ENCODE measurements around the gene CELA2A. TPM values are rescaled to one million over a fixed set of nuclear protein-coding genes. Genes with fewer than 3 reads are reported as not detected.

The CELA2A gene
- total RNA-seq, 1 experiment from 2014 or later: 0.72 TPM

DNA sequence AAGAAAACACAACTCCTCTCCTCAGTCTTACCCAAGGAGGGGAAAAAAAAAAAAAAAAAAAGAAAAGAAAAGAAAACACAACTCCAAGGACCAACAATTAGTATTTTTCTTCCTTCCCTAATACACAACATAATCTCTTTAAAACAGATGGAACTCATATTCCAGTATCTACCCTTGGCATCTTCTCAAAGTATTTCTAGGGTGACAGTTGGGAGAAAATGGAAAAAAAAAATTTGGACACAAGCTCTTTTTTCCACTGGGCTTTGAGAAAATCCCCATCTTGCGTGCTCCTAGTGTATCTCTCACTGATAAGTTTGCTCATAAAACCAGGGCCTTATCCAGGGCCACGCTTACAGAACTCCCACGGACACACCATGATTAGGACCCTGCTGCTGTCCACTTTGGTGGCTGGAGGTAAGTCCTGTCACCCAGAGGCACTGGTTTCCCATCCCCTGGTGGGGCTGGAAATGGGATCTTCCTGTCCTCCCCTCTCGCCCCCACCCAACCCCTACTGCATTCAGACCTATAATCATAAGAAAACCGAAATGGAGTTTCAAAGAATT lies 19.3 kb downstream of the CELA2A start, which contains the start of gene CELA2B:
Gene CELA2B, plus strand, starts transcription at position 353 of the 563 bp plus-strand sequence. Its CDS starts 22 bp downstream, at position 375.
- Histone ChIP-seq H3K4me1 (ENCODE audit: control insufficient read depth, insufficient read depth, low read length) (no peaks in the 10 kb centered on the region), H3K4me3 (ENCODE audit: low read depth in 2 of 2, low read length in 2 of 2) (no peak within 1 kb of the TSS), H3K36me3 (ENCODE audit: control insufficient read depth, insufficient read depth, low read length) (no peaks in the 10 kb centered on the region), H3K9me3 (ENCODE audit: control insufficient read depth, insufficient read depth, low read depth, low read length) (no peaks in the 10 kb centered on the region), H3K27ac (ENCODE audit: low read length) (no peak within 1 kb of the TSS), H3K27me3 (ENCODE audit: control insufficient read depth, insufficient read depth, low read length) (no peaks in the 10 kb centered on the region)
- POLR2A ChIA-PET: no interaction called here
- no peak for TF ChIP-seq REST (IDR thresholded peaks at IDR 0.05; ENCODE audit: insufficient read depth in 1 of 2, low read depth in 2 of 2, low read length in 1 of 2)
- TF ChIP-seq TCF7L2 (IDR thresholded peaks at IDR 0.05; ENCODE audit: low read depth, low read length): no peak
- TF ChIP-seq CTCF (IDR thresholded peaks at IDR 0.05): no peak
- TF ChIP-seq POLR2AphosphoS5 (IDR thresholded peaks at IDR 0.05; ENCODE audit: low read depth, low read length): no peak
- no peak for TF ChIP-seq SIN3A (IDR thresholded peaks at IDR 0.05; ENCODE audit: borderline replicate concordance, insufficient read depth, low read depth, low read length)
- CTCF ChIA-PET: no interaction called here
- BruUV-seq (replicated peaks): no TSS peak
- intact Hi-C loops (cut with micrococcal nuclease; ENCODE audit: unreplicated experiment): no loop called here
- DNase-seq (ENCODE audit: low read depth, low spot score): no peak
- in situ Hi-C loops (cut with HindIII; ENCODE audit: low pct_unique_long_range_greater_than_20kb, low sequenced_read_pairs): no loop called here
- ATAC-seq: no peak

DNA sequence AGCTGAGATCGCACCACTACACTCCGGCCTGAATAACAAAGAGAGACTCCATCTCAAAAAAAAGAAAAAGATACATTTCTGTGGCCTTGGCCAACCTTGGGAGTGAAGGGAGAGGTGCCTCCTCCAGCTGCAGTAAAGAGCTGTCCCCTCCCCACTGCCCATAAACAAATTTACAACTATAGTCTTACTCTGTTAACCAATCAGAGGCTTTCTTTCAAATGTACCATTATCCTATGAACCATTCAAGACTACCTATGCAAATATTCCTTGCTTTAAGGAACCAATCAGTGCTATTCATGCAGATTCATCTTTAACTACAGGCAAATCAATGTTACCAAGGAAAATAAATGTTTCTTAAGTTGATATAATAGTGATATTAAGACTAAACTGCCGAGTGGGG lies 20.4 kb downstream of the CELA2A start:
- POLR2A ChIA-PET: no interaction called here
- no peaks in the 10 kb centered on the region for H3K9me3 ChIP-seq (ENCODE audit: control insufficient read depth, insufficient read depth, low read depth, low read length)
- no peaks in the 10 kb centered on the region for H3K36me3 ChIP-seq (ENCODE audit: control insufficient read depth, insufficient read depth, low read length)
- no peak for ATAC-seq
- BruUV-seq (replicated peaks): no TSS peak
- TF ChIP-seq TCF7L2 (IDR thresholded peaks at IDR 0.05; ENCODE audit: low read depth, low read length) (no peak), POLR2AphosphoS5 (IDR thresholded peaks at IDR 0.05; ENCODE audit: low read depth, low read length) (no peak), REST (IDR thresholded peaks at IDR 0.05; ENCODE audit: insufficient read depth in 1 of 2, low read depth in 2 of 2, low read length in 1 of 2) (no peak), CTCF (IDR thresholded peaks at IDR 0.05) (no peak), SIN3A (IDR thresholded peaks at IDR 0.05; ENCODE audit: borderline replicate concordance, insufficient read depth, low read depth, low read length) (no peak)
- no peaks in the 10 kb centered on the region for H3K4me1 ChIP-seq (ENCODE audit: control insufficient read depth, insufficient read depth, low read length)
- in situ Hi-C loops (cut with HindIII; ENCODE audit: low pct_unique_long_range_greater_than_20kb, low sequenced_read_pairs) (no loop called here), intact Hi-C loops (cut with micrococcal nuclease; ENCODE audit: unreplicated experiment) (no loop called here)
- no peak overlapping the region for H3K4me3 ChIP-seq (ENCODE audit: low read depth in 2 of 2, low read length in 2 of 2)
- DNase-seq (ENCODE audit: low read depth, low spot score): no peak
- H3K27ac ChIP-seq (ENCODE audit: low read length): no peak overlapping the region
- no peaks in the 10 kb centered on the region for H3K27me3 ChIP-seq (ENCODE audit: control insufficient read depth, insufficient read depth, low read length)
- CTCF ChIA-PET: no interaction called here
